Loucy (cell line): ENCODE results near the gene SUMO2.

Experiments used
- CTCF ChIP-seq: fragments of 200-600 bp; sonication (generic); conservative IDR thresholded peaks from 2 replicates; pipeline ENCODE4 v1.5.1; 2014; ENCODE audit warnings: mild to moderate bottlenecking, antibody characterized with exemption, low read length
- EZH2phosphoT487 ChIP-seq: fragments of 200-600 bp; IDR thresholded peaks from 2 replicates; pipeline ENCODE4 v1.6.1; 2018; ENCODE audit warnings: antibody characterized with exemption, mild to moderate bottlenecking, moderate library complexity, borderline replicate concordance

DNA sequence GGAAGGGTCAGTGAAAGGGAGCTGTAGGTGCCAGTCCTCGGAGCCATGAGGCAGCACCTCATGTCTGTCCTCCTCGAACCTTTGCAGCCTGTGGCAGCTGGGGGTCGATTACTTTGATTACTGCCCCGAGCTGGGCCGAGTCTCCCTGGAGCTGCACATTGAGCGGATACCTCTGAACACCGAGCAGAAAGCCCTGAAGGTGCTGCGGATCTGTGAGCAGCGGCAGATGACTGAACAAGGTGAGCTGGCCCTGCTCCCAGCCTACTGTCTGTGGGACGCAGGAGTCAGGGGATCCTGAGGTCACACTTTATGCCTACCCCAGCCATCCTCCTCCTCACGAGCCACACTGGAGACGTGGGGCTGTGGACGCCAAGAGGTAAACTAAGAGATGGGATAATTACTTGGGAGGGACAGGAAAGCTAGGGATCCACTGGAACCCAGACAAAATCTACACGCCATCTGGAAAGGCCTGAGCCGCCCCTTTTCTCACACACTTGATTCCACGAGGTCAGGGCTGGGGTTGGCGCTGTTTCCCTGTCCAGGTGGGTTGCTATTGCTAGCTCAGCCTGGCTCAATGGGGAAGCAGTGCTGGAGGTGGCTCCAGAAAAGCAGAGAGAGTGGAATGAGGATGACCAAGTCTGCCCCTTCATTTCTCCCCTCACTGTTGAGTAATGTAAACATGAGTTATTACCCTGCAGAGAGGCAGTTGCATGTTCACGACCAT is 49.1 kb upstream of the SUMO2 start:
- TF ChIP-seq CTCF (no peak), EZH2phosphoT487 (no peak)
